ENCODE results near the gene EIF4B.
A peak's percentile ranks its signal among the peaks of the same experiment; 100 is the strongest.

EIF4B gene

DNA sequence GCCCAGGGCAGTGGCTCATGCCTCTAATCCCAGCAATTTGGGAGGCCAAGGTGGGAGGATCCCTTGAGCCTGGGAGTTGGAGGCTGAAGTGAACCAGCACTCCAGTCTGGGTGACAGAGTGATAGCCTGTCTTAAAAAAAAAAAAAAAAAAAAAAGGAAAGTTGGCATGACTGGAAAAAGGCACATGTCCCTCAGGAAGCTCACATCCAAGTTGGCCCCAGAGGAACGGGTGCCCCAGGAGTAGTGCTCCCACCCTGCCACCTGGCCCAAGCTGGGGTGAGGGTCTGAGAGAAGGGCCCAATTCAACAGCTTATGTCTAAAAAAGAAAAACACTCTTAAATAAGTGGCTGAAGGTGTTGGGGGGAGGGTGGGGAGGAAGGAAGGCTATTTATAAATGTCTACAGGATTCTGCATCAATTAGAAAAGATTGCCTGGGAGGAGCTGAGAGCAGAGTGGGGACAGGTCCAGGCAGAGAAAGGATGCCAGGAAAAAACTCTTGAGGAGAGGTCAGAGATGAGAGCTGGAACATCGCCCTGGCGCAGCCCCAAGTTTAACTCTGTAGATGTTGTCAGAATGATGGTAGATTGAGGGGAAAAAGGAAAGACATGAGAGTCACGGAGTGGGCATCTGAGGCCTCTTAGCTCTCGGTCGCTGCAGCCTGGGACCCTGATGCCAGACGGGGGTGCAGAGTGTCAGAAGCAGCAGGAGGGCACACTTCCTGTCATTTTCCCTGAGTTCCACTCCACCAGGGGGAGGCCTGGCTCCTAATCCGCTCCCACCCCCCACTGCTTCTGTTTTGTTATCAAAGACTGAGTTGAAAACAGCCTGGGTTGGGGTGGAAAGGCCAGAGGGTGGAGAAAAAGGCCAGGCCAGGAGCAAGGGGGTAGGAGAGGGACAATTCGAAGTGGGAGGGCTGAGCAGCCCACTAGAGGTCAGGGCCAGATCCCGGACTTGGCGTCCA, 65.6 kb downstream of the EIF4B start:
- peak; percentile 61 for DNase-seq

DNA sequence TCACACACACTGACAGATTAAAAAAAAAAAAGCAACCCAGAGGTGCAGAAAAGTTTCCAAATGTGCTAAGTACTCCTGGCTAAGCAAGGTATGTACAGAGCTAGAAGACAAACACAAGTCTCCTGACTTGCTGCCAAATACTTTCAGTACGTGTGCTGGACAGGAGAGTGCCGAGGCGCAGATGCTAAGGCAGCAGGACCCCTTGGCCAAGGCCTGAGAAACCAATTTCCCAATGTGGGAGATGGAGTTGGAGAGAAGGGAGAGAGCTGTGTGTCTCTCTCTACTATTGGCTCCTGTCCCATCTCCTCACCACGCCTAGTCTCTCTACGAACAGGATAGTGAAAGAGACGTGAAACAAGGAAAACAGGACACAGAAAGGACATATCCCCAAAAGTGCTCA, 67.6 kb downstream of the EIF4B start:
- no peak for DNase-seq

- no peak for DNase-seq
Measured at GRCh38 chr12:53074283-53074998, 68.2 kb downstream of the EIF4B start.

DNA sequence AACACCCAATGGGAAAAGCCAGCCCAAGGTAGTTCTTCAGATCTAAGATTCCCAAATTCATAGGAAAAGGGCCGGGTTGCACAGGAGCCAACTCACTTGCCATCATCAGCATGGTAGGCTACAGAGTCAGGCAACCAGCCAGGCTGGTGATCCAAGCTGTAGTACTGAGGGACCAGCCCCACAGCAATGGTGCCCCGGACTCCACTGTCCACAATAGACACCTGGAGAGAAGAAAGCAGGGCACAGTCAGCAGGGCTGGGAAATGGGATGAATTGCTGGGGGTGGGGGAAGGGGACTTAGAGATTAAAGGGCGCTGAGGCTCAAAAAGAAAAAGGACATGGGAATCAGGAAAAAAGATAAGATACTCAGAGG, 68.7 kb downstream of the EIF4B start:
- no peak for DNase-seq

GRCh38 chr12:53076461-53076860, 70.2 kb downstream of the EIF4B start:
- DNase-seq, result no peak

DNA sequence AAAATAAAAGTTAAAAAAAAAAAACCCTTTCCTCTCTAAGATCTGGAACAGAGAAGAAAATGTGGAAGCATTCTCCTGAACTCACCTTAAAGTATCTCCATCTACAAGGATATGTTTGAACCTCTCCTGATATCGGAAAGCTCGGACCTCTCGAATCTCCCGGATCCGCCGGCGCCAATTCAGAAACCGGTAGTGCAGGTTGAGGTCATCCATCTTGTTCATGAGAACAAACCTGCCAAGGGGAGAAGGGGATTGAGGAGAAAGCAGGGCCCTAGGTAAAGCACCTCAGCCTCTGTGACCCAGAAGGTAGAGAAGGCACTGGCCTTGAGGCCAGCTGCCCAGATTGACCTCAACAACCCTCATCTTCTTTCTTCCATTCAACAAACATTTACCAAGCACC, 70.8 kb downstream of the EIF4B start:
- DNase-seq, result no peak

DNA sequence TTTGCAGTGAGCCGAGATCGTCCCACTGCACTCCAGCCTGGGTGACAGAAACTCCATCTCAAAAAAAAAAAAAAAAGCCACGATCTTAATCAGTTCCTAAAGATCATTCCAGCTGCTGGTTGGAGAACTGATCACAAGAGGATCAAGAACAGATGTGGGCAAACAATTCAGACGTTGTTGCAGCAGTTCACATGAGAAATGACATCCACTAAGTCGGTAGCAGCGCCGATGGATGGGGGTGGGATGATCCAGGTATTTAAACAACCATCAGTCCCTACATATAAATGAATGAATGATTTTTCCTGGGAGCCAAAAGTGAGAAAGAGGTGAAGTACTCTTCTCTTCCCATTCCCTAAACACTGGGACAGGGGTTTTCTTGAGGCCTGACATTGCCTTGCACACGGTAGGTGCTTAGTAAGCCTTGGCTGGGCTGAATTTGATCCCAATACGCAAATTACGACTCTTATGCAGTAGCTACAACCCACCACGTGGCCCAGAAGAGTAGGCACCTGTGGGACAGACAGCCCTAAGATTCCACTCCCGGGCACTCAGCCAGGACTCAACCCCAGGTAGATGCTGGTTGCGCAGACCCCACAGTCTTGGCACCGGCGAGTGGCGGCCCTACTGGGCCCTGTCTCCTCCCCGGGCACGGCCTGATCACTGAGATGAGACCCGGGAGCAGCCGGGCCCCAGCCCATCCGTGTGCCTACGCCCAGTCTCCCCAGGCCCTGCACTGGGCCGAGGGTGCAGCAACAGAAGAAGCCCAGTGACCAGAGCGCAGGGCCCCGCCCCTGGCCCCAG, 72.4 kb downstream of the EIF4B start:
- DNase-seq, result peak; percentile 58

DNA sequence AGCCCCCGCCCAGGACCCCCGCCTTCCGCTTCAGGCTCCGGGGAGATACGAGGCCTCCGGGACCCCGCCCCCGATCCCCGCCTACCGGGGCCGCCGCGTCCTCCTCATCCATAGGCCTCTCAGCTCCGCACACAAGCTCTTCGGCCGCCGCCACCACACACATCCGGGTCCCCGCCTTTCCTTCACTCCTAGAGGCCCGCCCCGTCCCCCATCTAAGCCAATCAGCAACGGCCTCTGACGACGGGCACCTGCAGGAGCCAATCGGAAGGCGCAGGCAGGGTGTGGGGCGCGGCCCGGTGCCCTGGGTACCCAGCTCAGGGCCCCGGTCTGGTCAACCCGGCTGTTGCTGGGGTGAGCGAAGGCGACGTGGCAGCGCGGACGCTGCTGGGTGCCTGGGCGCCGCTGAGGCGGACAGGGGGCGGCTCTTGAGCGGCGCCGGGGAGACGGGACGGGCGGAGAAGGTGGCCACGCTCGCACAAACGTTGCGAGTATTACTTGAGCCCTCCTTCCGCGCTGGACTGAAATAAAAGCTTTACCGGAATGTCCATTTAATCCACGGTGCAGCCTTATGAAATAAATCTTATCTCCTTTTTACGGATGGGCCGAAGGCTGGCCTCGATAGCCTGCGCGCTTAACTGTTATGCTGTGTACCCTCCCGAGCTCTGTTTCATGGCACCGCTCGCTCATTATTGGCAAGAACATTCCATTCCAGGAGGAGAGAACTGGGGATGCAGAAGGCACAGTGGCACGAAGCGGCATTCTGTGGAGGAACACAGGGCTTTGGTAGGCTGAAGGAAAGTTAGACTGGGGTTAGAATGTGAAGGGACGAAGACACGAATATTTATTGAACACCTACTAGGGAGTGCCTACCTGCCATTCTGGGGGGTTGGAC, 73.2 kb downstream of the EIF4B start, which contains the start of gene SPRYD3:
Gene SPRYD3 (minus strand): TSS at position 165 of the 892 bp plus-strand sequence. CDS start 57 bp downstream, at position 108.
- DNase-seq, result peak; percentile 95

GRCh38 chr12:53082637-53083175, 76.5 kb downstream of the EIF4B start:
- no peak for DNase-seq

DNA sequence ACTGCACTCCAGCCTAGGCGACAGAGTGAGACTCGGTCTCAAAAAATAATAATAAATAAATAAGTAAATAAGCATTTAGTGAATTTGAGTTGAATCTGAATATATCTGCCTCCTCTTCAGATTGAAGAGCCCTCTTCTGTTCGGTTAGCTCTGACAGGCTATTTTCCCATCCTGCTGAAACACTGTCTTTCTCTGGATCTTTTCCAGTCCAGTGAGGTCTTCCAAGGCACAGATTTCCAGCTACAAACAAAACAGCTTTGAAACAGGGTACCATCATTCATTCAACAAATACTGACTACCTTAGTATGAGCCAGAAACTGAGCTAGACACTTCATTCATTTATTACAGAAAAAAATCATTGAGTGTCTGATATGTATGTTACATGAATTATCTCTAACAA, 80.1 kb downstream of the EIF4B start:
- no peak for DNase-seq

- no peak for DNase-seq
Measured at GRCh38 chr12:53090105-53090504, 83.8 kb downstream of the EIF4B start.

GRCh38 chr12:53090554-53090953, 84.3 kb downstream of the EIF4B start:
- no peak for DNase-seq

GRCh38 chr12:53091756-53092155, 85.5 kb downstream of the EIF4B start:
- no peak for DNase-seq
